HG02884 (cell line): ENCODE measurements around the gene DLD.
"Not testable (repeated sequence)": the region's sequence is repeated elsewhere in the genome, so short reads cannot be mapped to it uniquely, and the experiment has no call there.

Experiments
- ATAC-seq: cut with Tn5 transposase; IDR thresholded peaks from one replicate; pipeline ENCODE4 v1.9.1; 2021; ENCODE audit warnings: mild to moderate bottlenecking, moderate library complexity; ENCODE audit not compliant: unreplicated experiment

The DLD gene

DNA sequence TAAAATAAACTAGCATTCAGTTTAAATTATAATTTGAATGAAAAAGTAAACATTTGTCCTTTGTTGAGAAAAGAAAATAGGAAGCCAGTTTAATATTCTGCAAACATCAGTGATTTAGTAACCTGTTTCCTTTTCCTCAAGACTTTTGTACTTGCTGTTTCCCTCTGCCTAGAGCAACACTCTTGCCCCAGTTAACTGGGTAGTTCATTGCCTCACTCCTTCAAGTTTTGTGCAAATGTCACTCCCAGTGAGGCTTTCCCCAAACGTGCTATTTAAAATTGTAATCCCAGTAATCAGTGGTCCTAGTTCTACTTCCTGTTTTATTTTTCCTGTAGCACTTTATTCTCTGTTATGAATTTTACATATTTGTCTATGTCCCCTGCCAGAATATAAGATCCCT lies 23.8 kb downstream of the DLD start:
- ATAC-seq: no peak

DNA sequence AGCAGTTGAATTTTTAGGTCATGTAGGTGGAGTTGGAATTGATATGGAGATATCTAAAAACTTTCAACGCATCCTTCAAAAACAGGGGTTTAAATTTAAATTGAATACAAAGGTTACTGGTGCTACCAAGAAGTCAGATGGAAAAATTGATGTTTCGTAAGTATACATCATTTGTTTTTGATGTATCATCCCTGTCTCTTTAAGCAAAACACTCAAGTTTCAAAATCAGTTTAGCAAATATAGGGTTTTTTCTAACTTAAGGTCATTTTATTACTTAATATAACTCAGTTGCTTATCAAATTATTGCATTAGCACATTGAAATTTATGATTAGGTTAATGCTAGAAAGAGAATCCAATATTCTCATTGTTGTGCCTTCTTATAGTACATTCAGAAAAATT lies 24.6 kb downstream of the DLD start:
- ATAC-seq: no peak

DNA sequence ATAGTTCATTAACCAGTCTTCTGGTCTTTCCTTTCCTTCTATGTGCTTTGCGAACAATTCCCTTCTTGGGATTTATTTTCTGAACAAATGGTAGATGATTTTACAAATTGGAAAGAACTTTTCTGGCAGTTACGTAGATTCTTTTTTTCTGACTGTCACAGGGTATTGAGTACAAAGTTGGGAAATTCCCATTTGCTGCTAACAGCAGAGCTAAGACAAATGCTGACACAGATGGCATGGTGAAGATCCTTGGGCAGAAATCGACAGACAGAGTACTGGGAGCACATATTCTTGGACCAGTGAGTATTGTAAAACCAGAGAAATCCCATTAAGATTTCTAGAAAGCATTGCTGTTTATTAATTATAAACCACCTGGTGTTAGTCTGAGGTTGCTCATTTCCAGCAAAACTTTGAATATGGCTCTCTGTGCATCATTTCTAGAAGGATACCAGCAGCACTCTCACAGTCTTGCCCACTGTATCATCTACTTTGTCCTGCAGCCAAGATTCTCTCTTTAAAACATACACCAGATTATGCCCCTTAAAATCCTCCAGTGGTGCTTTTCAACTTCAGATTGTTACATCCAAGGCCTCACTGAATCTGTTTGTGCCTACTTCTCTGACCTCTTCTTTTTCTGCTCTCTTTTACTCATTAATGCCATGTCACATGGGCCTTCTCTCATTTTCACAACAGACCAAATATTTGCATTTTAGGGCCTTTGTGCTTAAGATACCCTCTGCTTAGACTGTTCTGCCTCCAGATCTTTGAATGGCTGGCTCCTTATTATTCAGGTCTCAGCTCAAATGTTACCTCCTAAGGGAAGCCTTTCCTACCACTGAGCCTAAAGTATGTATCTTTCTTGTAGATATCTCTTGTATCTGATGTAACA lies 27.0 kb downstream of the DLD start:
- ATAC-seq: peak; percentile 71

DNA sequence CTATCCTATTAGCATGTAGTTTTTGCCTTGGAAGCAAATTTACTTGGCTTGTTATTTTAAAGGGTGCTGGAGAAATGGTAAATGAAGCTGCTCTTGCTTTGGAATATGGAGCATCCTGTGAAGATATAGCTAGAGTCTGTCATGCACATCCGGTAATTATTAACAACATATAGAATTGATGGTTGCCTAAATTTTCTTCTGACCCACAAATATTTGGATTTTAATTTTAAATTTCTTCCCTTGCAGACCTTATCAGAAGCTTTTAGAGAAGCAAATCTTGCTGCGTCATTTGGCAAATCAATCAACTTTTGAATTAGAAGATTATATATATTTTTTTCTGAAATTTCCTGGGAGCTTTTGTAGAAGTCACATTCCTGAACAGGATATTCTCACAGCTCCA lies 28.0 kb downstream of the DLD start:
- no peak for ATAC-seq

DNA sequence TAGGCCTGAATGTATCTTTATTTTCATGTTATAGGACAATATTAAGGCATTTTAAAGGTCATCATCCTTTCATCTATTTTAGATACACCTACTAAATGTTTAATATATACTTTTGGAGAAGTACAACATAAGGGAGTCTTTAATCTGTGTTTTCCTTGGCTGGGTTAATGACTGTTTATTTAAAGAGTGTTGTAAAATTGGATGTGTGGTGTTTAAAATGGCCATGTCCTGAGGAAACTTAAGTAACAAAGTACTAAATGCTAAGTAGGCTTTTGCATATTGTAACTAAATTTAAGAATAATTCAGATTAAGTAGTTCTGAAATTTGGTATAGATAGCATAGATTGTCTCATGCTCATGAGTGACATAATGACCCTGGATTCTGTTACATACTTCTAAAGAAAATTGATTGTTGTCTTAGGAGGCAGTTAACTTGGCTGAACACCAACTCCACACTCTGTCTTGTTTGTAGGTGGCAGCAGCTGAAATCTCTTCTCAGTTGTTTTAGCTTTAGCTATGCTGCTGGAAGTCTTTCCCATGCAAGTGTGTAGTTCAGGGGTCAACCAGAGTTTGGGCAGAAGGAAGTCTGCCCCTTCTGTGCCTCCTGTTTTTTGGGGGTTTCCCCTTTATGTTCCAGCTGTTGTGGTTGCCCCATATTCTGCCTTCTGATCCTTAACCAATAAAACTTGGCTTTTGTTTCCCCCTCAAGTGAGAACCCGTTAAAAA lies 29.2 kb downstream of the DLD start:
- ATAC-seq: no peak

DNA sequence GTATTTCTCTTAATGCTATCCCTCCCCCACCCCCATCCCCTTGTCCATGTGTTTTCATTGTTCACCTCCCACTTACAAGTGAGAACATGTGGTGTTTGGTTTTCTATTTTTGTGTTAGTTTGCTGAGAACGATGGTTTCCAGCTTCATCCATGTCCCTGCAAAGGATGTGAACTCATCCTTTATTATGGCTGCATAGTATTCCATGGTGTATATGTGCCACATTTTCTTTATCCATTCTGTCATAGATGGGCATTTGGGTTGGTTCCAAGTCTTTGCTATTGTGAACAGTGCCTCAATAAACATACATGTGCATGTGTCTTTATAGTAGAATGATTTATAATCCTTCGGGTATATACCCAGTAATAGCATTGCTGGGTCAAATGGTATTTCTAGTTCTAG lies 30.8 kb downstream of the DLD start:
- ATAC-seq: not testable (repeated sequence)

DNA sequence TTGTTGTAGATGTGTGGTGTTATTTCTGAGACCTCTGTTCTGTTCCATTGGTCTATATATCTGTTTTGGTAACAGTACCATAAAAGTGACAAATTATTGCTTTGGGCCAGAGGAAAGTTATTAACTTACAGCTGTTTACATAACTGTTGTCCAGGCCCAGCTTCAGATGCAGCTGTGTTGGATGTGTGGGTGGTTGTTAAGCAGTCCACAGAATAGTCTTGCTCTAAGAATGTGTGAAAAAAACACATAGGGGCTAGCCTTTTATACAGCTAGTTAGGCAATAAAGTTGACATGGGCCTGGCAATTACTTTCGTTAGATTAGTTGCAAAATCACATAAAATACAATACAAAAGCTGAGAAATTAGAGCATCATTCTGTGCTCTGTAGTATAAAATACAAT lies 31.9 kb downstream of the DLD start:
- ATAC-seq: no peak

DNA sequence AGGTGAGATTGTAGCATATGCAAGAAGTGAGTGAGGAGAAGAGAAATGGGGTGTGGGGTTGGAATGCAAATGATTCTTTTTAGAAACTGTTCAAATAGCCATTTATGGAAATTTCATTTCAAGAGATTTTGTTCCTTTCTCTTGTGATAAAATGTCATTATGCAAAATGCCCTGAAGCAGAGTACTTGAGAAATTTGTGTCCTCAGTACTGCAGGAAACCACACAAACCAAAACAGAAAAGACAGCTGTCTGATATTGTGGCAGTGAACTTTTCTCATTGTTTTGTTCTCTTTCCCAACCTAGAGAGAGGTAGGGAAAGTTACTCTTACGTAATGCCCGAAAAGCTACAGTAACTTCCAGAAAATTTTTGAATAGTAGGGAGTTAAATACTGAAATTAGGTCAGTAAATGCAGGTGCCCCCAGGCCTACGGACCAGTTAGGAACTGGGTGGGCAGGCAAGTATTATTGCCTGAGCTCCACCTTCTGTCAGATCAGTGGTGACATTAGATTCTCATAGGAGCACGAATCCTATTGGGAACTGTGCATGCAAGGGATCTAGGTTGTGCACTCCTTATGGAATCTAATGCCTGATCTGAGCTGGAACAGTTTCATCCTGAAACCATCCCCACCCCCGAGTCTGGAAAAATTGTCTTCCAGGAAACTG lies 34.0 kb downstream of the DLD start:
- ATAC-seq: peak; percentile 92

DNA sequence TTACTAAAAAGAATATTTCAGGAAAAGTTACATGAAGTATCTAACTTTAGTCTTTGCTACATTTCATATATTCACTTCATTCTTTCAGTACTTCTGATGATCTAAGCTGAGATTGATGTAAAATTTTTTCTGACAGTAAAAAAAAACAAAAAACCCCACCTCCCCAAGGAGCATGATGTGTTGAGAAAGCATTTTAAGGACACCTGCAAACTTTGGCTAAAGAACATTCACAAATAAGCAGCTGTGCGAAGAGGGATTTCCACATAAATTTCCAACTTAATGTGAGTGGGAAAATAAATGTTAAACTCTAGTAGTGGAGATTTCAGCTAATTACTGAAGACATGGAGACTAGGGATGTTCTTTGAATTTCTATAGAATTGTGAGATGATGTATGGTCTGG lies 35.5 kb downstream of the DLD start:
- no peak for ATAC-seq

DNA sequence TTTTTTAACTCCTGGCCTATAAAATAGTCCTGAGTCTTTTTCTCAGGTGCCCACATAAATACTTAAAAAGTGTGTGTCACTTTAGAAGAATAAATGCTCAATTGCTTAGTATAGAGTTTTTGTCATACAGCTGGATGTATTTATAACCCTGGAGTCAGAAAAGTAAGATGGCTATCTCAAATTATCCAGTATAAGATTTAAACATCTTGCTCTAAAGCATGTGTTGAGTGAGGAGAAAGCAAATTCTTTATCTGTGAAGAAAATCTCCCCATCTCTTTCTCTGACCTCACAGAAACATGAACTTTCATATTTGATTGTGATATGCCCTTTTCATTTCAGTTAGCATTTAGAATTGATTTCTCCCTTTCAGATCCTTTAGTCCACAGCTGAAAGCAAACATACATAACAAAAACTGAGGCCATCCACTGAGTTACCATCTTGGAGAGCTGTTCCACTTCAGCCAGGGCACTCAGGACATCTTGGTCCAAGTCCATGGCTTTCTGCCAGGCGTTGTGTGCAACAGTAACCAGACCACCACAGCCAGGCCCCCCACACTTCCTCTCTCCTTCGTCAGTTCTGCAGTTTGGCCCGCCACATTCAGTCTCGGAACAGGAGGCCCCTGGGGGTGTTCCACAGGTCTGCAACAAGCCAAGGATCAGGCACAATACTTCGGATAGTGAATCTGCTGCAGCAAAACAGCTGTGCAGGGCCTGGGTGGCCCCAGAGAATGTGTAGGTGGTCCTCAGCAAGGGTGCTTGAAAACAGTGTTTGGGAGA lies 40.9 kb downstream of the DLD start:
- no peak for ATAC-seq

DNA sequence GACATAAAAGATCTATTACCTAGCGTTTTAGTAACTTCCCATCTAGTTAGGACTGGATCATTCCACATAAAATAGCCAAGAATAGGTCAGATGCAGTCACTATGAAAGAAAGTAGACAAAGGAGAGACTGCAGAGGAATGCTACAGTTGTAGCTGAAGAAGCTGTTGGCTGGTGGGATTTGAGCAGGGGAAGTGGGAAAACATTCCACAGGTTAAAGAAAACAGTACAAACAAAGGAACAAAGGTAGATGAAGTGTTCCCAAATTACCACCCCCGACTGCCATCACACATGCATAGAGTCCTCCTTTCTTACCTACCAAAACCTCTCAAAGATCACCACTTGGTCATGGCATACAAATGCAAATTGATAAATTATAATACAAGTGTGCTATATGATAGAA lies 41.8 kb downstream of the DLD start:
- ATAC-seq: no peak

DNA sequence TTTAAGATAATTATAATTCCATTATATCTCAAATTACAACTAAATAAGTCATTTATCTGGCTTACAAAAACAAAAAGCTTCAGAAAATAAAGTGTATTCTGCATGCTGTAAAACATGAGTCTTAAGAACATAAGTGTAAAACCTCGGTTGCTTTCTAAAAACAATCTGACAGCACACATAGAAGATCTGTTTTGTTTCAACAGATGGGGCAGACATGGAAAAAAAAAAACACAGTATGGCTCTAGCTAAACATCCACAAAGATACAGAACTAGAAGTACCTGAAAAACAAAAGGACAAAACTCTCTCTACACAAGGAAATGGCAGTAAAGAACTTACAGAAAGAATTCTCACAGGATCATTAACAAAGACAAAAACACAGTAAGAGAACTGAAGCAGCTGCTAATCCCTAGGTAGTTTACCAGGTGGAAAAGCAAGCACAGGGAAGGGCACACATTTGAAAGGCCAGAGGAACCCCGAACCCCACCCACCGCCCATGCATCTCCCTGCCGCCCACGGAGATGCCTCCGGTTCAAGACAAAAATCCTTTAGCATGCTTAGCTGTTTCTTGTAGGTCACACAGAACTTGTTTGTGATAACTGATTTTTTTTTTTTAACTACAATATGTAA lies 42.5 kb downstream of the DLD start:
- no peak for ATAC-seq

DNA sequence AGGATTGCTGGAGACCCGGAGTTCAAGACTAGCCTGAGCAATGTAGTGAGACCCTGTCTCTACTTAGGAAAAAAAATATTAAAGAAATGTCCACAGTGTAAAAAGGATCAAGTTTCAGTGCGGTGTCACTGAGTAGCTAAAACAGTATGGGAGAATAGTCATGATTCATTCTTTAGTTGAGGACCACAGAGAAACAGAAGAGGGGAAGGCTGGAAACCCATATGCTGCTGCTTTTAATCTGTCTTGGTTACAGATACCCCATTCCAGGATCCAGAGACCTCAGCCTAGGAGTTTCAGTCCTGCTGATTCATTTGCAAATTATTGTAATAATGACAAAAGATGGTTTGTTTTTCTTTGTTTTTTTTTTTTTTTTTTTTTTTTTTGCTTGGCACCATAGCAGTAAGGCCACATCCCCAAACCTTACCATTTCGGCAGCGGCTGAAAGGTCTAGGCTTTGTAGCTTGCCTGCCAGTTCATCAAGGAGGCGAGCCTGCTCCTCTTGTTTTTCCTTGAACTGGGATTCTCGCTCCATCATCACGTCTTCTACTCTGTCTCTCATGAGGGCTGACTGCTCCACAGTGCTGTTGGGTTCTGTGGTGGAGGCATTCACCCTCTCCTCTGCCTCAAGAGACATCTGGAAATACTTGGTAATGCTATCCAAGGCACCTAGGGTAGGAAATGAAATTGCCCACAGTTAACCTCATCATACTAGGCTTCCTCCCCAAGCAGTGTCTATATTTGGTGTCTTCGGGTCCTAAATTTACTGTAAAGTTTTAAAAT lies 44.2 kb downstream of the DLD start:
- ATAC-seq: no peak

DNA sequence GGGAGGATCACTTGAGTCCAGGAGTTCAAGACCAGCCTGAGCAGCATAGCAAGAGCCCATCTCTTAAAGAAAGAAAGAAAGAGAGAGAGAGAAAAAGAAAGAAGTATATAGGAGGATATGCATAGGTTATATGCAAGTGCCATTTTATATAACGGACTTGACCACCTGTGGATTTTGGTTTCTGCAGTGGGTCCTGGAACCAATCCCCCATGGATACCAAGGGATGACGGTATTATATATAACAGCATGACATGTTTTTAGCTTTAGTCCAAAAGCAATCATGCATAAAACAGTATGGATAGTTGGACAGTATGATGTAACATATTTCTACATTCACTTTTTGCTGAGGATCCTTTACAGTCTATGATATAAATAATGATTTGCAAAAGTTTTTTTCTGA lies 45.3 kb downstream of the DLD start:
- no peak for ATAC-seq

DNA sequence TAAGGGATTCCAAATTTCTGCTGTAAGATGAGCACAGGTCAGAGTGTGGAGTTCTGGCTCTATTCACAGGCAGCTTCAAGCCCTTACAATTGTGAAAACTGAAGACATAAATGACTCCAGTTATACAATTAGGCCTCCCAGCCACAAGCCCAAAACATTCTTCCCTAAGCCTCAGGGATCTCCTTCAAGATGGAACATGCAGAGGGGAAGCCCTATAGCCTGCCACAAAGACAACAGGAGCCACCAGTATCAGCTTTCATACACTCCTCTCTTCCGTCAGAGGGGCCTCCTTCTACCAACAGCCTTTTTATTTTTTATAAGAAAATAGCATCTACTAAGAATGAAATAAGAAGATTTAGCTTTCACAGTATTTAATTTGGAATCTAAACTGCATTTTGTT lies 46.5 kb downstream of the DLD start:
- ATAC-seq: no peak

DNA sequence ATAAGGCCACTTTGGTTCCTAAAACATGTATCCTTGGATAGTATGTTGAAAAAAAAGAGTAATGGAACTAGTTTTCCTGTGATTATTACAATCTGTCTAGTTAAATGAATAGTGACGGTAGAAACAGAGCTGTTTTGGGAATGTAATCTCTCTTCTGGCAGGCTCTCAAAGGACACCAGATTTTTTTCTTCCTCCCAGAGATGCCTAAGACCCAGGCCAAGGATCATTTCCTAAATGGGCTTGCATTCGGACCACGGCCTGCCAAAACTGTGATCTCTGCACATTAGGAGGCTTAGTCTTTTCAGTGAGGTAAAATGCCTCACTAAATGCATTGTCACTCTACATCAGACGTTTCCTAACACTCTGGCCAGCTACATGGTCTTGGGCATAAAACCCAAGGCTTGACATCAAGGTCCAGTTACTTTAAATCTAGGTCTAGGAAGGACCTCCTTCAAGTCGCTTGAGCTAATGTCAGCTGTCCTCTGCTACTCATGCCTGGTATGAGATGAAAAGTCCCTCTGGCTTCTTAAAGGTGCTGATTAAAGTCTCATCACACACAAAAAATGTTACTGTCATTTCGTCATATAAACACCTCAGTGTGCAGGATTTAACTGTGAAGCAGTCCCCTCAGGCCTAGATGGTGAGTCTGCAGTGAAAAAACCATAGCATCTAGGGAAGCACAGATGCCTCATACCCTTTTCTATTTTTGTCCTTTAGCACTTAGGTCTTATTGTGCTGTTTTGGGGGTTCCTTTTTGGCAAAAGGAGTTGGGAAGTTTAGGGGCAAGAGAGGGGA lies 47.7 kb downstream of the DLD start:
- ATAC-seq: no peak

DNA sequence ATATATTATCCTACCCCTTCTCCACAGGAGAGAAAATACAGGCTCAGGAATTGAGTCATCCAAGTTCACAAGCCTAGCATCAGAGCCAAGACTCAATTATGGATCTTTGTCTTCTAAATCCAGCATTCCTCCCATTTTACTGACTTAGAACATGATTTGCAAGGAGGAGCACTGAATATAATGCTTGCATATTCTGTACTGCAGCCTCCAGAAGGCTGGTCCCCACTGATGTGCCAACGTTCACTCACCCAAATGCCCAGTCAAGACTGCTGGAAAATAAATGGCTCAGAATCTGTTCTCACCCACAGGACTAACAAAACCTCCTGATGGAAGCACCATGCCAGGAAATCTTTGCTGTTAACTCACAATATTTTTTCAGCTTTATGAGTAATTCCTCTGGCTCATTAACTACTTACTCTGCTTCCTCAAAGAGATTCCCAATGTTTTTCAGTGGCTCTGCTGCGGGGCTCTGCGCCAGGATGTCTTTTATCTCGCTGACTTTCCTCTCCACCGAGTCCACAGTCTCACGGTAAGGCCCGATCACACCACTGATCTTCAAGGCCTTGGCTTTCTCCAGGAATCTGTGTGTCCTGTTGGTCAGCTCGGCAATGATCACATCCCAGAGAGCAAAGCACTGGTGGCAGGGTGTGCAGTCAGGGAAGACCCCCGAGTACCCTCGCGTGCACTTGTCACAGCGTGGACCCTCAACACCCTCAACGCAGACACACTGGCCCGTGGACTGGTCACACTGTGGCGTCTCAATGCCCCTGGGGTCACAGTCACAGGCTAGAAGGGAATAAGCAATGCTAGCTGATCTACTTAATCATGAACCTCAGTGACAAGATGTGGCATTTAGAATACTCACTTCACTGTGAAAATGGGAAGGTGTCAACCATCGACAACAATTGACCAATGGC lies 48.8 kb downstream of the DLD start:
- no peak for ATAC-seq

DNA sequence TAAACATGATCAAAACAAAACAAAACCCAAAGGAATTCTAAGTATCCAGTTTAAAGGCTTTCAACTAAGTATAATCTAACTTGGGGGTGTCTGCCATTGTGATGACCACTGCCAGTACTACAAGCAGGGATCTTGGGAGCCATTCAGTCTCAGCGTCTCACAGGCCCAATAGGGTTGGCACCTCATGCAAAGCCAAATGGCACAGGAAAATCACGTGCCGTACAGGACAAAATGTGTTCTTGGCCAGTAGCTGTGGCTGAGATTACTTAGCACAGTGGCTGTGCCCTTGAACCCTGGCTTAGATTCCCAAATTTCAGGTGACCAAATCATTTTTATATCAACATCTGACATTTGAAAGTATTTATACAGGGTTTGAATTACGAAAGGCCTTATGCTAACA lies 50.0 kb downstream of the DLD start:
- no peak for ATAC-seq
